ENCODE results near the gene SF1.

- TF ChIP-seq POLR2A (conservative IDR thresholded peaks at IDR 0.05): no peak
- TF ChIP-seq GTF2F1 (IDR thresholded peaks at IDR 0.05; ENCODE audit: low read depth, low read length): no peak
- TF ChIP-seq KDM2B (CRISPR knock-in tag; IDR thresholded peaks at IDR 0.05): no peak
- no peak for TF ChIP-seq ETV6 (IDR thresholded peaks at IDR 0.05; ENCODE audit: borderline replicate concordance in 1 of 2, low read depth in 2 of 2, low read length in 1 of 2)
- no peak for TF ChIP-seq ETV6 (CRISPR knock-in tag; IDR thresholded peaks at IDR 0.05; ENCODE audit: borderline replicate concordance)
- TF ChIP-seq JUN (IDR thresholded peaks at IDR 0.05; ENCODE audit: borderline replicate concordance, low read depth, low read length): no peak
- no peak for TF ChIP-seq JUN (CRISPR knock-in tag; IDR thresholded peaks at IDR 0.05; ENCODE audit: borderline replicate concordance)
- no peak for TF ChIP-seq SMAD3 (CRISPR knock-in tag; conservative IDR thresholded peaks at IDR 0.05)
- no peak for TF ChIP-seq ZNF384 (IDR thresholded peaks at IDR 0.05; ENCODE audit: low read depth, low read length)
- no peak for TF ChIP-seq ZNF639 (CRISPR knock-in tag; conservative IDR thresholded peaks at IDR 0.05 in 1 of 2, IDR thresholded peaks at IDR 0.05 in 1 of 2)
- no peak for TF ChIP-seq TOE1 (IDR thresholded peaks at IDR 0.05; ENCODE audit: borderline replicate concordance)
- no peak for TF ChIP-seq TOE1 (CRISPR knock-in tag; IDR thresholded peaks at IDR 0.05; ENCODE audit: borderline replicate concordance, low read depth)
- no peak for TF ChIP-seq EP300 (IDR thresholded peaks at IDR 0.05; ENCODE audit: low read length)
Observed at GRCh38 chr11:64720167-64720566, 58.2 kb downstream of the SF1 start.

All from K562 (cell line).